ENCODE results near the gene TDP2. TPM values are rescaled to one million over a fixed set of nuclear protein-coding genes. Genes with fewer than 3 reads are reported as not detected.

The TDP2 gene
- total RNA-seq, 1 donor from 2014 or later, result 27.2 TPM

- Histone ChIP-seq H3K27ac (ENCODE audit: low read depth, low read length) (no peak overlapping the region), H3K27me3 (ENCODE audit: insufficient read depth, low read length) (no peaks in the 10 kb centered on the region), H3K4me3 (ENCODE audit: insufficient read depth, low read depth, low read length) (no peak overlapping the region), H3K4me1 (ENCODE audit: insufficient read depth, low read length) (no peaks in the 10 kb centered on the region), H3K79me2 (ENCODE audit: insufficient read depth, low read length) (no peaks in the 10 kb centered on the region), H3K4me2 (ENCODE audit: low read length) (no peak overlapping the region), H4K20me1 (ENCODE audit: insufficient read depth, low read length) (no peaks in the 10 kb centered on the region), H3K9ac (ENCODE audit: low read length) (no peak overlapping the region), H3K9me3 (ENCODE audit: insufficient read depth, low read depth, low read length) (no peaks in the 10 kb centered on the region), H2AFZ (ENCODE audit: low read depth, low read length) (no peak overlapping the region), H3K36me3 (ENCODE audit: insufficient read depth, low read length) (no peaks in the 10 kb centered on the region)
- no peak for FAIRE-seq
- H3K4me1 Mint-ChIP-seq (ENCODE audit: low read depth, unreplicated experiment), result no peaks in the 10 kb centered on the region
- no peak overlapping the region for H3K27ac Mint-ChIP-seq (ENCODE audit: unreplicated experiment)
- H3K4me3 Mint-ChIP-seq (ENCODE audit: unreplicated experiment), result no peak overlapping the region
- H3K9me3 Mint-ChIP-seq (ENCODE audit: unreplicated experiment), result peaks cover 3% of the 10 kb centered on the region
- H3K36me3 Mint-ChIP-seq (ENCODE audit: low read depth, unreplicated experiment), result no peaks in the 10 kb centered on the region
- DNase-seq (ENCODE audit: low read depth), result no peak
- TF ChIP-seq EZH2 (IDR thresholded peaks at IDR 0.05; ENCODE audit: insufficient read depth, low read length), result no peak
- TF ChIP-seq CTCF (IDR thresholded peaks at IDR 0.05; ENCODE audit: insufficient read depth, low read depth, low read length), result no peak
- no peaks in the 10 kb centered on the region for H3K27me3 Mint-ChIP-seq (ENCODE audit: low read depth, unreplicated experiment)
These were observed 35.0 kb downstream of the TDP2 start for GRCh38 chr6:24631671-24632070.

GRCh38 chr6:24630856-24631505, 35.7 kb downstream of the TDP2 start:
- H3K36me3 ChIP-seq (ENCODE audit: insufficient read depth, low read length), result no peaks in the 10 kb centered on the region
- no peaks in the 10 kb centered on the region for H4K20me1 ChIP-seq (ENCODE audit: insufficient read depth, low read length)
- no peak overlapping the region for H3K4me3 ChIP-seq (ENCODE audit: insufficient read depth, low read depth, low read length)
- Mint-ChIP-seq H3K27ac (ENCODE audit: unreplicated experiment) (no peak overlapping the region), H3K4me3 (ENCODE audit: unreplicated experiment) (no peak overlapping the region), H3K9me3 (ENCODE audit: unreplicated experiment) (peaks cover 3% of the 10 kb centered on the region), H3K36me3 (ENCODE audit: low read depth, unreplicated experiment) (no peaks in the 10 kb centered on the region), H3K4me1 (ENCODE audit: low read depth, unreplicated experiment) (no peaks in the 10 kb centered on the region), H3K27me3 (ENCODE audit: low read depth, unreplicated experiment) (no peaks in the 10 kb centered on the region)
- no peaks in the 10 kb centered on the region for H3K4me1 ChIP-seq (ENCODE audit: insufficient read depth, low read length)
- FAIRE-seq, result no peak
- no peaks in the 10 kb centered on the region for H3K27me3 ChIP-seq (ENCODE audit: insufficient read depth, low read length)
- no peak overlapping the region for H3K27ac ChIP-seq (ENCODE audit: low read depth, low read length)
- H3K4me2 ChIP-seq (ENCODE audit: low read length), result no peak overlapping the region
- H3K9me3 ChIP-seq (ENCODE audit: insufficient read depth, low read depth, low read length), result no peaks in the 10 kb centered on the region
- H2AFZ ChIP-seq (ENCODE audit: low read depth, low read length), result no peak overlapping the region
- TF ChIP-seq EZH2 (IDR thresholded peaks at IDR 0.05; ENCODE audit: insufficient read depth, low read length) (no peak), CTCF (IDR thresholded peaks at IDR 0.05; ENCODE audit: insufficient read depth, low read depth, low read length) (no peak)
- no peak overlapping the region for H3K9ac ChIP-seq (ENCODE audit: low read length)
- H3K79me2 ChIP-seq (ENCODE audit: insufficient read depth, low read length), result no peaks in the 10 kb centered on the region
- DNase-seq (ENCODE audit: low read depth), result no peak

GRCh38 chr6:24621626-24622289, 44.9 kb downstream of the TDP2 start:
- Histone ChIP-seq H3K9me3 (ENCODE audit: insufficient read depth, low read depth, low read length) (no peaks in the 10 kb centered on the region), H3K4me1 (ENCODE audit: insufficient read depth, low read length) (no peaks in the 10 kb centered on the region), H3K4me2 (ENCODE audit: low read length) (no peak overlapping the region), H3K27ac (ENCODE audit: low read depth, low read length) (no peak overlapping the region), H2AFZ (ENCODE audit: low read depth, low read length) (no peak overlapping the region), H3K9ac (ENCODE audit: low read length) (no peak overlapping the region), H3K27me3 (ENCODE audit: insufficient read depth, low read length) (no peaks in the 10 kb centered on the region), H3K4me3 (ENCODE audit: insufficient read depth, low read depth, low read length) (no peak overlapping the region), H3K36me3 (ENCODE audit: insufficient read depth, low read length) (no peaks in the 10 kb centered on the region), H4K20me1 (ENCODE audit: insufficient read depth, low read length) (no peaks in the 10 kb centered on the region), H3K79me2 (ENCODE audit: insufficient read depth, low read length) (no peaks in the 10 kb centered on the region)
- FAIRE-seq (no peak), DNase-seq (ENCODE audit: low read depth) (no peak)
- no peak overlapping the region for H3K27ac Mint-ChIP-seq (ENCODE audit: unreplicated experiment)
- TF ChIP-seq CTCF (IDR thresholded peaks at IDR 0.05; ENCODE audit: insufficient read depth, low read depth, low read length) (no peak), EZH2 (IDR thresholded peaks at IDR 0.05; ENCODE audit: insufficient read depth, low read length) (no peak)
- no peaks in the 10 kb centered on the region for H3K27me3 Mint-ChIP-seq (ENCODE audit: low read depth, unreplicated experiment)
- no peaks in the 10 kb centered on the region for H3K4me1 Mint-ChIP-seq (ENCODE audit: low read depth, unreplicated experiment)
- H3K36me3 Mint-ChIP-seq (ENCODE audit: low read depth, unreplicated experiment), result no peaks in the 10 kb centered on the region
- peaks cover 3% of the 10 kb centered on the region for H3K9me3 Mint-ChIP-seq (ENCODE audit: unreplicated experiment)
- no peak overlapping the region for H3K4me3 Mint-ChIP-seq (ENCODE audit: unreplicated experiment)

Measured in astrocyte (in vitro differentiated cells and primary cell).